ENCODE results near the gene R3HCC1L. TPM values are rescaled to one million over a fixed set of nuclear protein-coding genes. Genes with fewer than 3 reads are reported as not detected.

The R3HCC1L gene
- total RNA-seq, 1 experiment from 2014 or later = 12.1 TPM

GRCh38 chr10:98257961-98258360, 123.5 kb downstream of the R3HCC1L start:
- DNase-seq (ENCODE audit: low read depth) = no peak

GRCh38 chr10:98258683-98259454, 124.4 kb downstream of the R3HCC1L start:
- DNase-seq (ENCODE audit: low read depth) = no peak

- DNase-seq (ENCODE audit: low read depth) = no peak
These were observed 125.3 kb downstream of the R3HCC1L start for GRCh38 chr10:98259606-98260315.

DNA sequence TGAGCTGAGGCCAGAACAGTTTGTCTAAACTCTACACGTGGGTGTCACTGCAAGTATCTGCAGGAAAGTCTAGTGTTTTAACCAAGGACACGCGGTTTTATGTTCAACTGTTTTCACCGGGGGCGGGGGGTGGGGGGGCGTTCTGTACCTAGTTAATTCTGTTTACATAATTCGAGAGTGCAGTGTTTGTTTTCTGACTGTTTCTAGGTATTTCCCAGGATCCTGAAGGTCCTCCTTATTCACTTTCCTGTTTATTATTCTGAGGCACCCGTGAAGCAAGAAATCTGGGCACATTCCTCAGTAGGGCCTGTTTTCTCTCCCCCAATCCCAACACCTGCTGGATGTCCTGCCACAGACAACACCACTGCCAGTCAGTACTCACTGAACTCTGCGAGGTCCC, 125.9 kb downstream of the R3HCC1L start:
- no peak for DNase-seq (ENCODE audit: low read depth)

- DNase-seq (ENCODE audit: low read depth) = no peak
These were observed 126.3 kb downstream of the R3HCC1L start for GRCh38 chr10:98260752-98261151.

- no peak for DNase-seq (ENCODE audit: low read depth)
These were observed 127.2 kb downstream of the R3HCC1L start for GRCh38 chr10:98261436-98262277.

DNA sequence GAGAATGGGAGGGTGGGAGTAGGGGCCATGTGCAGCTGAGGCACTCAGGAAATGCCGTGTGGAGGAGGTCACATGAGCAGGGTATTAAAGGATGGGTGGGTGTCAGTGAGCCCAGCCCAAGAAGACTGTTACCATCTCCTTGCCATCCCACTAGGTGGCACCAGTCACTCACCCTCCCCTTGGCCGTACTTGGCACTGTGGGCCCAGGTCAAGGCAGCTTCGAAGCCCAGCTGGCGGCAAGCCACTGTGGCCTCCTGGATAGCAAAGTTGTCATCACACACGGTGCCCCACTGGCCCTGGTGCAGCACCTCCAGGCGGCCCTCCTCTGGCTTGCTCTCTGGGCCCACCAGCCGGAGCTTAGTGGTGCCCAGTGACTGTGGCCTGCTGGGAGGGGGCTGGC, 128.1 kb downstream of the R3HCC1L start:
- DNase-seq (ENCODE audit: low read depth) = peak; percentile 66

DNA sequence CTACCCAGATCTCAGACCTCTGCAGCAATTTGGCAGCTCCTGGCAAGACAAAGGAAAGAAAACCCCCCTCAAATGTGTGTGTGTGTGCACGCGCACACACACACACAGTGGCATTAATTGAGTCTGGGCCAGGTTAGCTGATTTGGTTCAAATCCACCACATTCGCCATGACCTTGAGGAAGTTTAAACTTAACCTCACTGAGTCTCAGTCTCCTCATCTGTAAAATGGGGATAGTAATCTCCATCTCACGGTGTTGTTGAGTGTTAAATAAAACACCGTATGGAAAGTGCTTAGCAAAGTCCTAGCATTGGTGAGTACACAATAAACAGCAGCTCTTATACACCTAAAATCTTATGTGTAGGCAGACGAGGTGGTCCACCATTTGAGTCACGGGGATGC, 128.6 kb downstream of the R3HCC1L start:
- no peak for DNase-seq (ENCODE audit: low read depth)

DNA sequence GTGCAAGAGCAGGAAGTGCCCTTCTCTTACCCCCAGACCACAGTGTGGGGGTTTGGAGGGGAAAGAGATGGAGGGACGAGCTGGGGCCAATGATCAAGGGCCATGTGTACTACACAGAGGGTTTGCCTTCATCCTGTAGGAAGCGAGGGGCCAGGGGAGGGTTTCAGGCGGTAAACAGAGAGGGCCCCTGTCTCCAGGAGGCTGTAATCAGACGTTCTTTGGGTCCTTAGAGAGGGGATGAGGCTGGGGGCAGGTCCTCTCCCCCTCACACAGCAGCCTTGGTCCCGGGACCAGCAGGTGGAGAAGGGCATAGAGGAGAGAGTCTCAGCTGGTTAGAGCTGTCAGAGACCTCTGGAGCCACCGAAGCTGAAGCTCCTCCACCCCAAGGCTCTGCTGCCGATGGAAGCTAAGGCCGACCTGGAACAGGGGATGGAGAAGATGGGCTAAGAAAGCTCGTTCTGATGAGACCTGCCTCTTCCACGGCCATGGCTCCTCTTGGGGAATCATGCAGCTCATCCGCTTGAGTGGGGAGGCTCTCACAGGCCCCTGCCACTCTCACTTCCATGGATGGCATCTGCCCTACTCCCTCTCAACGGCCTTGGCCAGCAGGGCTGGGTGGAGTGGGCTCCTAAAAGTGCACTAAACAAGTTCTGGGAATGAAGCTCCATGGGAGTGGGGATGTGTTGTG, 130.1 kb downstream of the R3HCC1L start:
- no peak for DNase-seq (ENCODE audit: low read depth)

DNA sequence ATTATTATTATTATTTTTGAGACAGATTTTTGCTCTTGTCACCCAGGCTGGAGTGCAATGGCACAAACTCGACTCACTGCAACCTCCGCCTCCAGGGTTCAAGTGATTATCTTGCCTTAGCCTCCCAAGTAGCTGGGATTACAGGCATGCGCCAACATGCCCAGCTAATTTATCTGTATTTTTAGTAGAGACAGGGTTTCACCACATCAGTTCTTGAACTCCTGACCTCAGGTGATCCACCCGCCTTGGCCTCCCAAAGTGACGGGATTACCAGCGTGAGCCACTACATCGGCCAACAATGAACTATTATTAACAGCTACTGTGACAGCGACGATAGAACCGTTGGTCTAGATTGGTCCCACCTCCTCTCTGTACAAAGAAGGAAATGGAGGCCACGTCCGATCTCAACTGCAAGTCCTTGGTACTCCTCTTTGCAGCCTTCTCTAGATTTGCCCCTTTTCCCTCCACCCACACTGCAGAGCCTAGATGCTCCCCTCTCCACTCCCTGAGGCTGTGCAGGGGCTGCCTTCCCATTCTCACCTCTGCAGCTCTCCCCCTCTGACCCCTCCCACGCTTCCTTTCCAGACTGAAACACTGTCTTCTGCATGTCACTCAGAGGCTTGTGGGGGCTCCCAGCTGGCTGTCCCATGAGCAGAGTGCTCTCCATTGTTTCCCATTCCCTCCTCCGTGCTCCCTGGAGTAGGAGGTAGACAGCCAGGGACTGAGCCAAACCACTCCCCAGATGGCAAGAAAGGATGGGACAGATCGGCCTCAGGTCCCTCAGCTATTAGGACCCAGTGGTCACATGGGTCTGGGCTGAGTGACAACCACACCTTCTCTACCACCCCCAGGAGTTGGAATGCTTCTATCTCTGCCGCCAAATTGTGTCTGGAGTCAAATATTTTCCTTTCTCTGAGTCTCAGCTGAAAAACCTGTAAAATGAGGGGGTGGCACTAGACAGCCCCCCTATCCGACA, 131.2 kb downstream of the R3HCC1L start:
- DNase-seq (ENCODE audit: low read depth) = no peak

GRCh38 chr10:98266647-98267046, 132.2 kb downstream of the R3HCC1L start:
- DNase-seq (ENCODE audit: low read depth) = no peak

GRCh38 chr10:98267069-98267893, 132.8 kb downstream of the R3HCC1L start:
- DNase-seq (ENCODE audit: low read depth) = no peak

DNA sequence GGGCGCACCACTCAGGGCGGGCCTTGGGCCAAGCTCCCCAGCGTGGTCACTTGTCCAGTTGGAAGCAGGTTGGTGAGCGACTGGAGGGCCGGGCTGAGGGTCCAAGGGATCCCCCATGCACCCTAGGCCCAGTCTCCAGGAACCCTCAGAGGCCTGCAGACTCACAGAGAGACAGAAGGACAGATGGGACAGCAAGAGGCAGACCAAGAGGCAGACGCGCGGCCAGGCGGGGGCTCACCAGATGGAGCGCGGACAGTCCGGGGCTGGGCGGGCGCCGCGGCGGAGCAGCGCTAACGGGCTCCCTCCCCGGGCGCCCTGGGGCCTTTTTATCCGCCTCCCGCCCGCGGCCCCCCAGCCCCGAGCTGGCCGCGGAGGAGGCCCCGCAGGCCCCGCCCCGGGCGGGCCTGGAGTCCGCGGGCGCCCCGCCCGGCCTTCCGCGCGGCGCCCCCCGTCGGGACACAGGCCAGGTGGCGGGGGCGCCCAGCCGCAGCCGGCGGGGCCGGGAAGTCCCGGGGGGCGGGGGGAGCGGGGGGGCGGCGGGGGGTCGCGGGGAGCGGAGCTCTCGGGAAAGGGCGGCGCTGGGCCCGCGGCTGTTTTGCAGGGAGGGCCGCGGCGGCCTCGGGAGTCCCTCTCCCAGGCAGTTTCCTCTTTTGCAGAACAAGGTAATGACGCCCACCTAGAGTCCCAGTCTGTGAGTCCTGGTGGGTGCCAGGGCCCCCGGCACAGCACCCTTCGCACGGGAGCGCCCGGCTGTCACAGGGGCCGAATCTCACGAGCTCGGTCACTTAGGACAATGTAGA, 133.6 kb downstream of the R3HCC1L start, which contains the start of gene LOXL4:
LOXL4 (minus strand) TSS at position 301 of the 800 bp plus-strand sequence. CDS start 5,175 bp downstream, outside the sequence.
- no peak for DNase-seq (ENCODE audit: low read depth)

DNA sequence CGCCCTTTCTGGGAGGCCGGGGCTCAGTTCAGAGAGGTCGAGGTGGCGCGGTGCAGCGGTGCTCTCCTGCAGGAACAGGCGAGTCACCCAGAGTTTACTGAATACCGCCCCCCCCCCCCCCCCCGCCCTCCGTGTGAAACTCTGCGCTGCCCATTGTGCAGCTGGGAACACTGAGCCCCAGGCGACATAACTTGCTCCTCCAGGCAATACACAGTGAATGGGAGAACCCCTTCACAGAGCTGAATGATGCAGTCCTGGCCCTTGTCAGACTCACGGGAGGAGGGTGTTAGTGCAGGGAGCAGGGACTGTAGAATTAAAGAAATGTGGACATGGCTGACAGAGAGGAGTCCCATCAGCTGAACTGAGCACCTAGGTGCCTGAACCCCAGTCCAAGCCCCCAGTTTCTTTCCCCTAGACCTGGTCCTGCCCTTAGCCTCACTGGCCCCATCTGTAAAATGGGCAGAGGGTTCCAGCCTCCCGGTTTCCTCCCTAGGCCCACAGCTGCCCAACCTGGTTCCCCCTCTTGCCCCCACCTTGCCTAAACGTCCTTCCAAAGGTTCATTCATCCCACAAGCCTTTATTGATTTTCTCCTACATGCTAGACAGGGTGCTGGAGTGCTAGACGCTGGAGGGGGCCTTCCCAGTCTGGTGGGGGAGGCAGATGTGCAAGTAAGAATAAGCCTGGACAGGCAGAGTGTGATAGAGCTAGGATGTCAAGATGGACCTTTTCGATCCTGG, 134.4 kb downstream of the R3HCC1L start:
- no peak for DNase-seq (ENCODE audit: low read depth)

DNA sequence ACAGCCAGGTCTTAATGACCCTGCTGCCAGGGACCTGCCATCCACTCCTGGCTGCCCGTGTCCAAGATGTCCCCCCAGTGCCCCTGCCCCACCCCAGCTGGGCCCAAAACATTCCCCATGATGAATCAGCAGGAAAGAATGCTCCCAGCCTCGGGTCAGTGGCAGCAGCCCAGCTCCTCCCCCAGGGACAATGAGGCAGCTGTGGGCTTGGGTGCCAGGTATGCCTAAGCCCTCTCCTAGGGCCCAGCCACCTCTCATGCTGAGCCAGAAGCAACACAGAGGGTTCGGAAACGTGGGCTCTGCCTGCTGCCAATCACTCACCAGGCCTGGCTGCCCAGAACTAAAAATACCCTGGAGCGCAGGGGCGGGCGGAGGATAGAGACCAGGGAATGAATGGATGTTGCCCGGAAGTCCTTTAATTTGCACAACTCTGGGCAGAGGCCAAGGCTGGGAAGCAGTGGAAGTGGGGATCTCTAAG, 135.0 kb downstream of the R3HCC1L start:
- peak; percentile 83 for DNase-seq (ENCODE audit: low read depth)

GRCh38 chr10:98270073-98270740, 135.8 kb downstream of the R3HCC1L start:
- no peak for DNase-seq (ENCODE audit: low read depth)

DNA sequence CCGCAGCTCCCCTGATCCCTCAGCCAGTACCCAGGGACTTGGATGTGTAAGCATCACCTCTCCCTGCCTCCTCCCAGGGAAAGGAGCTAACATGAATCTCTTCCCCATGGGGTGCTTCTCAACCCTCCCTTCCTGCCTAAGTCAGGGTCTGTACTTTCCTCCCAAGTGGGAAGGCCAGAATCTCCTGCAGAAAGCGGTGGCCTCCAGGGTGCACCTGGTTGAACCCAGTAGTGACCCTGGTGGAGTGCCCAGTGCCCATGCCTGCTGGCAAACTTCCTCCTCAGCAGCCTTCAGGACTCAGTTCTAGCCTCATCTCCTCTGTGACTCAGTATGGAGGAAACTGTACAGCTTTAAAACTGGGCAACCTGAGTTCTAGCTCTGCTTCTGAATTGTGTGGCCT, 136.3 kb downstream of the R3HCC1L start:
- no peak for DNase-seq (ENCODE audit: low read depth)

All from HT1080 (cell line).